HepG2 (cell line): Measurements from ENCODE around the gene RIPPLY1.

Experiments used
- GABPA ChIP-seq, 2 experiments: IDR thresholded peaks; 2 replicates each; pipeline ENCODE4 v1.6.1; 2011 to 2016; ENCODE audit warnings: low read depth in 2 of 2, low read length in 1 of 2, missing biosample characterization in 1 of 2, missing genetic modification characterization in 1 of 2
- NR2F6 ChIP-seq, 2 experiments: IDR thresholded peaks; 2 replicates each; pipeline ENCODE4 v1.6.1; 2016; ENCODE audit warnings: antibody characterized with exemption in 1 of 2, mild to moderate bottlenecking in 1 of 2
- POLR2AphosphoS5 ChIP-seq: IDR thresholded peaks from 2 replicates; pipeline ENCODE4 v1.6.1; 2012; ENCODE audit warnings: low read depth, low read length
- TF ChIP-seq, protein P1 (sequence below): sonication (generic); formaldehyde crosslinking; IDR thresholded peaks from 2 replicates; pipeline ENCODE4 v1.5.0; 2020; ENCODE audit warnings: mild to moderate bottlenecking, missing genetic modification reagents, moderate library complexity
- TF ChIP-seq, protein P2 (sequence below): sonication (generic); IDR thresholded peaks from 2 replicates; pipeline ENCODE4 v1.6.1; 2016; ENCODE audit warnings: low read depth, borderline replicate concordance

DNA sequence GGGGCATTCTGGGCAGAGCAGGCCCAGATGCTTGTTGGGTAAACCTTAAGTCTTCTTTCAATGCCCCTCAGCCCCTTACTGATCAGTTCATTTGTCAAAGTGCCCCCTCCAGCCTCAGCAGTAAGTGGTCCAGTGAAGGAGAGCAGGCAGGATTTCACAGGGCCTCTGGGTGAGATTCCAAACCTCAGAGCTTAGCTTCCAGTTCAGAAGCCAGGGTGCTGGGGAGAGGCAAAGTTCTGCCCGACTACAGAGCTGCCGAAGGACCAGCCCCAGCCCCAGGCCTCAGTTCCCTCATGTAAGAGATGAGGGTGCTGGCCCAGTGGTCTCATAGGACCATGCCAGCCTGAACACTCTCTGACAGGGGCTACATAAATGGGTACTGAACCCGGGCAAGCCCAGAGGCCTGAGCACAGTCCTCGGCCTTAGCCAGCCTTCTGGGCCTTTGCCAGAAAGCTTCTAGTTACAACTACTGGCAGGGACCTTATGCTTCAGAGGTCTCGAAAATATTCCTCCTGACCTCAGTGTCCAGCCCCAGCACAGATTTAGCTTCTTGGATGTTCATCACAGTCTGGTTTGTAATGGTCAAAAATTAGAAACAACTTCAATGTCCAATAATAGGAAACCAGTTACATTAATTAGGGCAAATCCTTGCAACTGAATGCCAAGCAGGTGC, 851 bp upstream of the RIPPLY1 start:
- TF ChIP-seq, protein P1, sequence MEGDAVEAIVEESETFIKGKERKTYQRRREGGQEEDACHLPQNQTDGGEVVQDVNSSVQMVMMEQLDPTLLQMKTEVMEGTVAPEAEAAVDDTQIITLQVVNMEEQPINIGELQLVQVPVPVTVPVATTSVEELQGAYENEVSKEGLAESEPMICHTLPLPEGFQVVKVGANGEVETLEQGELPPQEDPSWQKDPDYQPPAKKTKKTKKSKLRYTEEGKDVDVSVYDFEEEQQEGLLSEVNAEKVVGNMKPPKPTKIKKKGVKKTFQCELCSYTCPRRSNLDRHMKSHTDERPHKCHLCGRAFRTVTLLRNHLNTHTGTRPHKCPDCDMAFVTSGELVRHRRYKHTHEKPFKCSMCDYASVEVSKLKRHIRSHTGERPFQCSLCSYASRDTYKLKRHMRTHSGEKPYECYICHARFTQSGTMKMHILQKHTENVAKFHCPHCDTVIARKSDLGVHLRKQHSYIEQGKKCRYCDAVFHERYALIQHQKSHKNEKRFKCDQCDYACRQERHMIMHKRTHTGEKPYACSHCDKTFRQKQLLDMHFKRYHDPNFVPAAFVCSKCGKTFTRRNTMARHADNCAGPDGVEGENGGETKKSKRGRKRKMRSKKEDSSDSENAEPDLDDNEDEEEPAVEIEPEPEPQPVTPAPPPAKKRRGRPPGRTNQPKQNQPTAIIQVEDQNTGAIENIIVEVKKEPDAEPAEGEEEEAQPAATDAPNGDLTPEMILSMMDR (CRISPR knock-in tag): no peak
- TF ChIP-seq POLR2AphosphoS5: no peak
- TF ChIP-seq GABPA (IDR thresholded peaks at IDR 0.05; ENCODE audit: low read depth, low read length): no peak
- TF ChIP-seq GABPA (CRISPR knock-in tag; IDR thresholded peaks at IDR 0.05; ENCODE audit: low read depth): no peak
- TF ChIP-seq, protein P2, sequence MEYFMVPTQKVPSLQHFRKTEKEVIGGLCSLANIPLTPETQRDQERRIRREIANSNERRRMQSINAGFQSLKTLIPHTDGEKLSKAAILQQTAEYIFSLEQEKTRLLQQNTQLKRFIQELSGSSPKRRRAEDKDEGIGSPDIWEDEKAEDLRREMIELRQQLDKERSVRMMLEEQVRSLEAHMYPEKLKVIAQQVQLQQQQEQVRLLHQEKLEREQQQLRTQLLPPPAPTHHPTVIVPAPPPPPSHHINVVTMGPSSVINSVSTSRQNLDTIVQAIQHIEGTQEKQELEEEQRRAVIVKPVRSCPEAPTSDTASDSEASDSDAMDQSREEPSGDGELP: no peak
- no peak for TF ChIP-seq NR2F6 (IDR thresholded peaks at IDR 0.05)
- TF ChIP-seq NR2F6 (CRISPR knock-in tag; IDR thresholded peaks at IDR 0.05): no peak
